Smooth muscle cell of the brain vasculature (primary cell): Measurements from ENCODE around the gene CPSF3.
"Not testable (repeated sequence)": the region's sequence is repeated elsewhere in the genome, so short reads cannot be mapped to it uniquely, and the experiment has no call there.

Source experiments
- DNase-seq: peaks from one replicate; pipeline ENCODE4 v3.0.0-alpha.2; 2012; ENCODE audit warnings: low read depth, low spot score

Gene CPSF3

GRCh38 chr2:9466147-9466683 is 42.8 kb downstream of the CPSF3 start:
- DNase-seq: no peak

- DNase-seq: no peak
These were observed 44.2 kb downstream of the CPSF3 start for GRCh38 chr2:9467687-9468086.

GRCh38 chr2:9471206-9471605 is 47.8 kb downstream of the CPSF3 start:
- no peak for DNase-seq

- no peak for DNase-seq
These were observed 49.1 kb downstream of the CPSF3 start for GRCh38 chr2:9472511-9472910.

- DNase-seq: no peak
These were observed 50.0 kb downstream of the CPSF3 start for GRCh38 chr2:9473308-9473984.

GRCh38 chr2:9473985-9474360 is 50.5 kb downstream of the CPSF3 start:
- DNase-seq: no peak

GRCh38 chr2:9474361-9475057 is 51.1 kb downstream of the CPSF3 start, which contains the start of gene IAH1:
Gene IAH1, plus strand, starts transcription at chr2:9474551. Its CDS starts 16 bp downstream, at chr2:9474567.
- no peak for DNase-seq

- no peak for DNase-seq
These were observed 54.5 kb downstream of the CPSF3 start for GRCh38 chr2:9477914-9478313.

- DNase-seq: no peak
These were observed 55.1 kb downstream of the CPSF3 start for GRCh38 chr2:9478526-9478925.

- DNase-seq: no peak
These were observed 56.7 kb downstream of the CPSF3 start for GRCh38 chr2:9480157-9480556.

GRCh38 chr2:9483107-9483506 is 59.7 kb downstream of the CPSF3 start:
- no peak for DNase-seq

GRCh38 chr2:9484533-9484932 is 61.1 kb downstream of the CPSF3 start:
- no peak for DNase-seq

GRCh38 chr2:9488583-9489547 is 65.4 kb downstream of the CPSF3 start:
- no peak for DNase-seq

GRCh38 chr2:9490789-9491188 is 67.3 kb downstream of the CPSF3 start:
- no peak for DNase-seq

- DNase-seq: no peak
These were observed 69.5 kb downstream of the CPSF3 start for GRCh38 chr2:9492927-9493326.

- DNase-seq: no peak
These were observed 70.0 kb downstream of the CPSF3 start for GRCh38 chr2:9493478-9493877.

- no peak for DNase-seq
These were observed 70.6 kb downstream of the CPSF3 start for GRCh38 chr2:9494081-9494480.

GRCh38 chr2:9497017-9497416 is 73.6 kb downstream of the CPSF3 start:
- no peak for DNase-seq

- no peak for DNase-seq
These were observed 74.8 kb downstream of the CPSF3 start for GRCh38 chr2:9498210-9498609.

GRCh38 chr2:9508931-9509330 is 85.5 kb downstream of the CPSF3 start:
- no peak for DNase-seq

GRCh38 chr2:9513946-9514345 is 90.5 kb downstream of the CPSF3 start:
- not testable (repeated sequence) for DNase-seq
